ENCODE measurements around the gene BMF.

The BMF gene

DNA sequence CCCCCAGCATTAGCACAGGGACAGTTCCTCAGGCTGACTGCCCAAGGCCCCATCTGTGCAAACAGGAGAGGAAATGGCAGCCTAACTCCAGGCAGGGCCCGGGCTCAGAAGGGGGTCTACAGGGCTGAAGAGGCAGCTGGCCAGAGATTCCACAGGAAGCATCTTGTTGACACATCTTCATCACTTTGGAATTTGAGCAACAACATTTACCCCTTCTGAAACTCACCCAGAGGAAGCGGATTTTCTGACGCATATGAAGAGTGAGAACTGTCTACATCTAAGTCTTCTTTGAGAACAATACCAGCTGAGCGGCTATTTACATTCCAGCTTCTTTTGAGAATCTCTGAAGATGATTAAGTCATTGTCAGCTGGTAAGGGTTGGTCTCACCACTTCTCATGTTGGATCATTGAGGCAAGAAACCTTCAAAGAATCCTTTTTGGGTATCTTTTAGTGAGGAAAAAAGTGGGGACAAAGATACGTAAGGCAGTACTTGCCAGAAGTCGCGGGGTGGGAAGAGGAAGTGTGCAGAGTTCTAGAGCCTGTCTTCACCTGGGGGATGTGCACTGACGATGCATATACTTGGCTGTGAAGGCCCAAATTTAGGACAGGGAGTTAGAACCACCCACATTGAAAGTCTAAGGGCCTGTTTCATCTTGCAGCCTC lies 44.3 kb downstream of the BMF start:
- DNase-seq, result peak; percentile 92

DNA sequence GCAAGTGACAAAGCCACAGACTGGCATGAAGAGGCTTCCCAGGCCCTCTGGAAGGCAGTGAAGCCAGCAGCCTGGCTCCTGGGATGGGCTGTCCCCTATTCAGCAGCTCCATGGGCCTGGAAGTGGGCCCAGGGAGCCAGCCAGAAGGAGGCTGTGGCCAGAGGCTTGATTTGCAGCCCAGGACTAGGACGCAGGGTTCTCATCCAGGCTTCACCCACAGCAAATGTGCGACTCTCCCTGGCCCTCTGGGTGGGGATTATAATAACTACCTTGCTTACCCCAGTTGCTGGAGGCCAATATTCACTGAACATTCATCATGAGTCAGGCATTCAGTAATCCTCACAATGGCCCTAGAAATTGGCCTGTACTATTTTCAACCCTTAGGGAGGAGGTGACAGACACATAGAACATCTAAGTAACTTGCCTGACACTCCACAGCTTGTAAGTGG lies 45.1 kb downstream of the BMF start:
- DNase-seq, result no peak

DNA sequence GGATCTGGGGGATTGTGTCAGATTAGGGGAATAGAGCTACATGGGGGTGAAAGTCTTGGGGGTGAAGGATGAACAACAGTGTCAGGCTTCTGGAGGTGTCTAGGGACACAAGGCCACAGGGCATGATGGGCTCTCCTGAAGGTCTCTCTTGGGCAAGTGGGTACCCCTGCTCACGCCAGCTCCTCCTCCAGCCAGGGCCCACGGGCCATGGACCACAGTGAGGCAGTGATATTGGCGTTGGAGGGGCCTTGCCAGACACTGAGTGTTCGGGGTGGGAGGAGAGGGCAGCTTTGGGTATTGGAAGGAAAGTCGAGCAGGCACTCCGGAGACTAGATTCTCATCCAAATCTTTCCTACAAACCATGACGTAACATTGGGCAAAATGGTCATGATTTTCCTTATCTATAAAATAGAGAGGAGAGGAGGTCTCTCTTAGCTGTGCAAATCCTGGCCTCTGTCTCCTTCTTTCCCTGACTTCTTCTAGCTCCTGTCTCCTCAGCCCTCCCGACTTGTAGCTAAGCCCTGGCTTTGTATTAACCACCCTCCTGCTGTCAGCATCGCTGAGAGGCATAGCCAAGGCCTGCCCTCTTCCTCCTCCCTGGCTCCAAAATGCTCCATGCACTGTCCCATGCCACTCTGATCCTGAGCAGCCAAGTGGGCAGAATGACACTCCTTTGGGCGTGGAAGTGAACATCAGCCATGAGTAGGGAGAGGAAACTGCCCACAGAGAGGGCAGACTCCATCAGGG lies 45.7 kb downstream of the BMF start:
- no peak for DNase-seq

DNA sequence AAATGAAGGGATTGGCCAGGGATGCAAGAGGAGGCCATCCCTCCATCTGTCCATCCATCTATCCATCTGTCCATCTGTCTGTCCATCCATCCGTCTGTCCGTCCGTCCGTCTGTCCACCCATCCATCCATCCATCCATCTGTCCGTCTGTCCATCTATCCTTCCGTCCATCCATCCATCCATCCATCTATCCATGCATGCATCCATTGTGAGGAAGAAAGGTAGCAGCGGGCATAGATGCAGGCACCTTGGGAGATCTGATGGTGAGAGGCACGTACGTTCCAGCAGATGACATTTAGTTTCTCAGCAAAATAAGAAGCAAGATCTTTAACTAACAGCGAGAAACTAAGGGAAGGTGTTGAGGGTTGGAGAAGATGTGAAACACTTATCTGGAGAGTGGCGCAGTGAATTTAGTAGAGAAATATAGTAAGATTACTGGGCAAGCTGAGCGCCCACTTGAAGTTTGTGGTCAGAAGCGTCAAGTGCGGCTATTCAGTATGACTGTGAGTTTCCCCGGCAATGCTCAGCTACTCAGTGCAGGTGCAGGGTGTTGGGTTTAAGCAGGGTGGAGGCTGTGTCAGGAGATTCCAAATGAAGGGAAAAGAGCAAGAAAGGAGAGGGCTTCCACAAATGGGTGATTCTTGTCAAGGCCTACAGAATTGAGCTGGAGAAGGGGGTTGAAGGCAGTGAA lies 47.3 kb downstream of the BMF start:
- no peak for DNase-seq

DNA sequence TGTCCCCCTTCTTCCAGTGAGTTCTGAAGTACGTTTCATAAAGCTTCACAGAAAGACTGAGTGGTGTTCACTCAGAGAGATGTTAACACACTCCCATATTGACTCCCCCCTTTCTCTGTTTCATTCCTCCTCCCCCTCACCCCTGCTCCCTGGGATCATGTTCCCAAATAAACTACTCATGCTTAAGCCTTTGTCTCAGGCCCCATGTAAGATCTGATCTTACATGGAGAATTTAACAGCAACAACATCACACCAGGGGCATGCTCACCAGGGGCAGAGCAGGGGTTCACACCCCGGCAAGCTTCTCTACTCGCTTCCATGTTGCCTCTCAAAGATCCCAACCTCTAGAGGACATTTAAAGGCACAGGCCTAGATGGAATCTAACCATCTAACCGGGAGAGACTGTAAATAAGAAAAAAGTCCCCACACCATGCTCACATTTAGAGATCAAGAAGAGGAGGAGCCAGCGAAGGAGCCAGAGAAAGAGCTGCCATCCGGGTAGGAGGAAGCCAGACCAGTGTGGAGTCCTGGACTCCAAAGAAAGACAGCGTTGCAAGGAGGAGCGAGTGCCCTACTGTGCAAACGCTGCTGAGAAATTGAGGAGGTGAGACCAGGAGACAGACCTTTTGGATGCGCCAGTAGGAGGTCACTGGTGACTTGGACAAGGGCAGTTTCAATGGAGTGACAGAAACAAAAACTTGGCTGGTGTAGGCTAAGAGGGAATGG lies 48.3 kb downstream of the BMF start:
- DNase-seq, result no peak

DNA sequence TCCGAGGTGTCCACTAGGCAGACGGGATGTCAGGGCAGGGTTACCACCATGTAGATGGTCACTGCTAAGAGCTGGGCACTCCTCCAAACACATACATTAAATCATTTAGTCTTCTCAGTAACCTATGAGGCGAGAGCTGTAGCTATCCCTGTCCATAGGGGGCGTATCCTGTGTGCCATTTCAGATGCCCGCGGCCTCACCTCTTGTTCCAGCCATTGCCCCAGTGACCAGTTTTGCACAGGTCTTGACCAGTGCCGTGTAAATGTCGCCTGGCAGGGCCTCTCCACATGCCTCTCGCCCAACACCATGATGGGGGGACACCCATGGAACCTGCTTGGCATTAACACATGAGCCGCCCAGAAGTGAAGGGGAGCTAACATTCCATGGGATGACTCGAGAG lies 48.9 kb downstream of the BMF start:
- no peak for DNase-seq

DNA sequence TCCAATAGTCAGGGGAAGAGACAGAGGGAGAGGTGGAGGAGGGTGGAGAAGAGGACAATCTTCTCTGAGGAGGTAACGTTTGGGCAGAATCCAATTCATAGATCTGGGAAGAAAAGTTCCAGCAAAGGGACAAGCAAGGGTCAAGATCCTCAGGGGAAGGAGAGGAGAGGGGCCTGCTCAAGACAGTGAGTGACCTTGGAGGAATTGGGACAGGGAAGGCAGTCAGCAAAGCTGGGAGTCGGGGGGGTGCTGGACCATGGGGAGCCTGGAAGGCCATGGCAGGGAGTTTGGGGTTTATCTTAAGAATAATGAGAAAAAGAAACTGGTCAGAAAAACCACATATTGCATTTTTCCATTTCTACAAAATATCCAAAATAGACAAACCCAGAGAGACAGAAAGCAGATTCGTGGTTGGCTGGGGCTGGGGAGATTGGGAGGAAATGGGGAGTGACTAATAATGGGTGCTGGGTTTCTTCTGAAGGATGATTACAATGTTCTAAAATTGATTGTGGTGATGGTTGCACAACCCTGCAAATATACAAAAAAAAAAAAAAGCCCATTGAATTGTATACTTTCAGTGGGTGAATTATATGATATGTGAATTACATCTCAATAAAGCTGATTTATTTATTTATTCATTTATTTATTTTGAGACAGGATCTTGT lies 50.1 kb downstream of the BMF start:
- DNase-seq, result peak; percentile 75

DNA sequence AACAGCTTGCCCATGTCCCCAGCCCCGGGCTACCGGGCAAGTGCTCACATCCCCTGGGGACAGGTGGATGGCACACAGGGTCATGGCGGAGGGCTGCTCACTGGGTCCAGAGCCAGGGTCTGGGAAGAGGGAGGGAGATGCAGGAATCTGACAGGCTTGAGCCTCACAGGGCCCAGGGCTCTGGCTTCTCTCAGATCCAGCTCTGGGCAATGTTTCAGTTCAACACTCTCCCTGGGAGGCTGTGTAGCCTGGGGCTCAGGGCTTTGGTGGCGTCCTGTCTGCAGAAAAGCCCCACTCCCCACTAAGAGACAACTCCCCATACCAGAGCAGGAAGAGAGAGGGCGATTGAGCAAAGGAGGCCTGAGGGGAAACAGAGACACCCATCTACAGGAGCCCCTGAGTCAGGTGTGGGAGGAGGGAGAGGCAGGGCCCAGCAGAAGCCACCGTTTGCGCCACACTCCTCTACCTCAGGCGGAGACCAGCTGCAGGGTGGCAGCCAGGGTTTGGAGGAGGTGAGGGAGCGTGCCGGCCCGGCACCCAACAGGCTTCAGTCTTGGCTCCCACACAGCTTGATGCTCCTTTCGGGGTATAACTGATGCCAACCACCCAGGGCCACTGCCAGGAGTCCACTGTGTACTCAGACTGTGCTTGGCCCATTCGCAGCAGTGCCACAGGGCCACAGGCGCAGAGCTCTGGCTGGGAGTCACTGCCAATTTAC lies 52.9 kb downstream of the BMF start:
- no peak for DNase-seq

DNA sequence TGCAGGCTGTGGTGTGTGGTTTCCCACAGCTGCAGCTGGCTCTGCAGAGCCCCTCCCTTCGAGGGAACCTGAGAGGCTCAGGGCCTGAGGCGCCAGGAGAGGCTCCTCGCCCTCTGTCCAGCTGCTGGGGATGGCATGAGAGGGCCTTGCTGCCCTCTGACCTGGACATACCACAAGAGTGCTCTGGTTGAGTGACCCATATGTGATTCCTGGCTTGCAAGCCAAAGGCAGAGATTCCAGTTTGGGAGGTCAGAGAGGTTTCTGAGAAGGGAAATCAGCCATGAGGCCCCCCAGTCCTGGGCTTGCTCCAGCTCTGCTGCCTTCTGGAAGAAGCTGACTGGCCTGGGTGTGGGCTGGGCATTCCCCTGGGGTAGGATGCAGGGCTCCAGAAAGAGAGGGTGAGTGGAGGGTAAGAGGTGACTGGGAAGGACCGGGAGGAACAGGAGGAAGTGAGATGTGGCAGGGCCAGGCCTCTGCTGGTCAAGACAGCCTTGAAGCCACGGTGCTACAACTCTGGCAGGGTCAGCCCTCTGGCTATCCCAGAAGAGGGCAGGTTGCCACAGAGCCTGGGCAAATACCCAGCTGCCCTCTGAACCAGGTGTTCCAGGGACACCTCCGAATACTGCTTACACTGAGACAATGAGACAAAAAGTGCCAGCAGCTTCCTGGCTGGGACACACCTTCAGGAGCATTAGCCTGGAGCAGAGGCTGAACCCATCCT lies 53.7 kb downstream of the BMF start:
- DNase-seq, result peak; percentile 38

DNA sequence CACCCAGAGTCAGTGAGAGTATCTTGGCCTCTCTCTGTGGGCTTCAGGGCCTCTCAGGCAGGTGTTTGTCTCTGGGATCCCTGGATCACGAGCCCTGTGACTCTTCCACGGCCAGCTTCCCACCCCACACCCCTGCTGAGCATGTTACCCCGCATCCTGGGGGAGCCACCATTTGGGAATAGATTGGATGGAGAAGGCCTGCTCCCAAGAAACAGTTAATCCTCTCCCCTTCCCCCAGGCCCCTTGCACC lies 54.1 kb downstream of the BMF start:
- no peak for DNase-seq

DNA sequence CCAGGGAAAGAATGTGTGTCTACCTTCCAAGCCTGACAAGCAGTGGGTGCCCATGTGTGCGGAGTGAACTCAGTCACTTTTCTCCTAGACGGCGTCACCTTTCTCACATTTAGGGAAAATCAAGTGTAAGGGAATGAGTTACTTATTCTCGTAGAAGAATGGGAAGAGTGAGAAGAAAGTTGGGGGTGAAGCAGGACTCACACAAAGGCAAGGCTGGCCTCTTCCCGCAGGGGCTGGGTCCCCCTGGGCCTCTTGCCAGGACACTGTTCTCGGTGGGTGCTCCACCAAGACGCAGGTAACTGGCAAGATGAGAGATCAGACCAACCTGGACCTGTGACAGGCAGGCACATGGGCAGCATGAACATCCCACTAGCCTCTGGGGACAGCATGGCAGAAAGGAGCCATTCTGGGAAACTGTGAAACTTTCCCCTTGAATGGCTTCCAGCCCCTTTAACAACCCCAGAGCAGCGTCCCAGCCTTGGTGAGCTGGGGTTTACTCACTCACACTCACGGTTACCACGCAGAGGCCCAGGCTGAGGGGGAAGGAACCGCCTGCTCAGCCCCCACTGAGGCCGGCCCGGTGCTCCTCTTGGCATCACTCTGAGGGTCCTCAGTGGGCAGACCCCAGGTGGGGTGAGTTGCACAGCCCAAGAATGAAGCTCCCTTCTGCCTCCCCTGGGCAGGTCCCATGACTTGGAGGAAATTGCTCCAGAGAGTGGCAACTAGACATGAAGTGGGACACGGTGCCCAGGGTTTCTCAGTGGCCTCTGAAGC lies 54.7 kb downstream of the BMF start:
- DNase-seq, result no peak

DNA sequence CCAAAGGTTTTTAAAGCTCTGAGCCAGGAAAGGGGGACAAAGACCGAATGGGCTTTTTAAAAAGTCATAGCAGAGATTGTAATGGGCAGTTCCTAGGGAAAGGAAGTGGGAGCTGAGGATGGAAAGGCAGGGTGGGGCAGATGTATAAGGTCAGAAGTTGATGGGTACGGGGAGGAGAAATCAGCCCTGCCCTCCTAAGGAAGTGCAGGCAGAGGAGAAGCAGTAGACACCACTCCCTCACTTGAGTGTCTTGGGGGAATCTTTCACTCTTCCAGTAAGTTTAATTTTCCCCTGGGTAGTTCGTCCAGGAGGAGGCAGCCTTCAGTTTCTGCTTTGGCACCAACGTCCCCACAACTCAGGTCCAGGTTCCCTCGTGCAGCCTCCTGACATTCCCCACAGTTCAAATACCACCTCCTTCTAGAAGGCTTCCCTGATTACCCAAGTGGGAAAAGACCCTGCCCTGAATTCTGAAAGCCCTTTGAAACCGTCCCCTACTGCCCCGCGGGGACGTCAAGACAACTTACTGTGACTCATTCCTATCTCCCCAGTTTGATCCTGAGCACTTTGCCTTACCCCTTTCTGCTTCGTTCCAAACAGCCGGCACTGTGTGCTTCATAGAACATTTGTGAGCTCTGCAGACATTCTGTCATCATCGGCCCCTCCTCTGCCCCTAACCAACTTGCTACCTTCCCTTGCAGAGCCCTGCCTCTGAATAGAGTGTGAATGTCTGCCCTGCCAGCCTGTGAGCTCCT lies 55.4 kb downstream of the BMF start:
- no peak for DNase-seq

DNA sequence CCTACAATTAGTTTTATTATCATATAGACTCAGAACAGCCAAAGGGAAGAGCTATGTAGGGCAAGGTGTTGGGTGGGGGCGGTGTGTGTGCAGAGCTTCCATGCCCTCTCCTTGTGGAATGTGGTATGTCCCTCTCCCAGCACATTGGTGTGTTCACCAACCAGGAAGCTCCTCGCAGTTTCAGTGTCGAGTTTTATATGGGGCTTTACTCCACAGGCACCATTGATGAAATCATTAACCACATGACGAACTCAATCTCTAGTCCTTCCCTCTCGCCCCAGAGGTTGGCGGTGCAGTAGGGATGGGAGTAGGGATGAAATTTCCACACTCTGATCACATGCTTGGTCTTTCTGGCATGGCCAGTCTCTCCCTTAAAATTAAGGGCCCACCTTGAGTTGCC lies 56.1 kb downstream of the BMF start:
- DNase-seq, result peak; percentile 79

DNA sequence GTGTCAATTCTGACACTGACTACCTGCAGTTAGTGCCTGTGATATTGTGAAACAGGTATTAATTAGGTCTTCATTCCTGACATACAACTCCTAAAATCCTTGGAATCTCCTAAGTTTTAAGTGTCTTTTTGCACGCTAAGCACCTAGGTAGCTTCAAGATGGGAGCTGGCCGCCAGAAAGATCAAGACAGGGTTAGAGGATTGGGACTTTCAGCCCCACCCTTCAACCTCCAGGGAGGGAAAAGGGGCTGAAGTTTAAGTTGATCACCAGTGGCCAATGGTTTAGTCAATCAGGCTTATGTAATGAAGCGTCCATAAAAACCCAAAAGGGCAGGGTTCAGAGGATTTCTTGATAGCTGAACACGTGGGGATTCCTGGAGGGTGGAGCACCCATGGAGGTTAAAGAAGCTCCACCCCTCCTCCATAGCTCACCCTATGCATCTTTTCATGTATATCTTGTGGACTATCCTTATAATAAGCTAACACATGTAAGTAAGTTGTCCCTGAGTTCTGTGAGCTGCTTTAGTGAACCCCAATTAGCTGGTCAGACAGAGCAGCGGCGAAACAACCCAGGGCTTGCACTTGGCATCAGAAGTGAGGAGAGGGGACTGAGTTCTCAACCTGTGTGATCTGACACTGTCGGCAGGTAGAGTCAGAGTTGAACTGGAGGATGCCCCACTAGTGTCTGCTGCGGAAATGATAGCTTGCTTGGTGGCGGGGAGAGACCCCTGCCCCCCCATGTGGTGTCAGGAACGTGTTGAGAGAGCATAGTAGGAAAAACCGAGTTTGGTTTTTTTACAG lies 56.9 kb downstream of the BMF start:
- peak; percentile 38 for DNase-seq

DNA sequence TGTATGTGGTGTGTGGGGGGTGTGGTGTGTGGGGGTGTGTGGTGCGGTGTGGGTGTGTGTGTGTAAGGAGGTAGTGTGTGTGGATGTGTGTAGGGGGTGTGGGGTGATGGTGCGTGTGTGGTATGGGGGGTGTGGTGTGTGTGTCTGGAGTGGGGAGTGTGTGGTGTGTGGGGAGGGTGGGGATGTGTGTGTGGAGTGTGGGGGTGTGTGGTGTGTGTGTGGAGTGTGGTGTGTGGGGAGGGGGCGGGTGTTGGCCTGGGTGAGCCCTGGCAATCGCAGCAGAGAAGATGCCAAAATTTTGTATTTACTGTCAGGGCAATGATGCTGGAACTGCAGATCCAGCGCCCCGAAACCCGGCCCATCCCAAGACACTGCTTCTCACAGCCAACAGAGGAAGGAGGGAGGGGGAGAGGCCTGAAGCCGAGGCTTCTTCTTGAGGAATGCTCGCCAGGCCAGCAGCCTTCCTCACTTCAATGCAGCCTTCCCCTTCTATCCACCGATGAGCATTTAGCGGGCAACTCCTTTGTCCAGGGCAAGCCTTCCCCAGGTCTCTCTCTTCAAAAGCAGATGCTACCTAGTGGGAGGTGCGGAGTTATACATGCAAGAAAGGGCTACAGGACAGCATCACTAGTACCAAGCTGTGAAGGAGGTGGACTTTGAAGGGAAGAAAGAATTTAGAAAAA lies 57.8 kb downstream of the BMF start:
- DNase-seq, result no peak

DNA sequence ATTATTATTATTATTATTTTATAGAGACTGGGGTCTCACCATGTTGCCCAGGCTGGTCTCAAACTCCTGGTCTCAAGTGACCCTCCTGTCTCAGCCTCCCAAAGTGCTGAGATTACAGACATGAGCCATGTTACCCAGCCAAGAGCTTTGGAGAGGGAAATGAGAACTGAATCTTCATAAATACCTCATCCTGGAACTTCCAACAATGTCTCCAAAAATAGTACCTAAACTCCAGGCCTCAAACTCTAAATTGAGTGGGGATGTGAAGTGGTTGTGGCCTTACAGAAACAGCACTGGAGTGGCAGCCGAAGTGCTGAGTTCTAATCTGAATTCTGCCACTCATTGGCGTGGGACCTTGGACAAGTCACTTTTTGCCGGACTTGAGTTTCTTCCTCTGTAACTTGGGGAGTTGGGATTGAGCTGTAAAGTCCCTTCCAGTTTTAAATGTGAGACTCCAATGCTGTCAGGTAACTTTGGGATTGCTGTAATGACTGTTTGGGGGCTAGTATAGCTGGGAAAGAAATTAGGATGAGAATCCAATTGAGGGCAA lies 59.7 kb downstream of the BMF start:
- DNase-seq, result peak; percentile 82

DNA sequence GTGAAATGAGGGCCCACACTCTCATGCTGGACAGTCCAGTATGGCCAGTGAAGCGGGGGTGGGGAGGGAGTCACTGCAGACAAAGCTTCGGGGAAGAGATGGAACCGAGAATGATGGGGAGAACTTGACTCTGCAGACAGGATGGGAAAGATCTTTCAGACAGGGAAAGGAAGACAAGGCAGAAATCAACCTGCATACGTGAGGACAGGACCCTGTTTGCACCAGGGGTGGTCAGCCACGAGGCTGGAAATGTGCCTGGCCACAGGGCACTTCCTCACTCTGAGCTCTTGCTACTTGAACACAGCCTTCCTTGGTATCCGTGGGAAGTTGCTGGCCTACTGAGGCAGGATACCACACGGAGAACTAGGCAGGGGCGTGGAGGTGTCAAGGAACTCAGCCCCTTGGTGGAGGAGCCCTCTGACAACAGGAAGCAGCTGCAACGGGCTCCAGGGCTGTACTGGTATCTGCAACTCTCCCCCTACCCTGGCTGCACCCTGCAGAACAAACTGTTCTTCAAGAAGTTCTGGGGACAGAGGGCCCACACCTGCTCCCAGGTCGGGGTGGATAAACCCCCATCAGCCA lies 60.4 kb downstream of the BMF start:
- no peak for DNase-seq
